Measurements from ENCODE around the gene PSMD5.

GRCh38 chr9:120856700-120857099 is 14.0 kb upstream of the PSMD5 start:
- no peak for TF ChIP-seq CTCF (IDR thresholded peaks at IDR 0.05; ENCODE audit: insufficient read depth, low read length, poor library complexity, severe bottlenecking)
- TF ChIP-seq EZH2phosphoT487 (conservative IDR thresholded peaks at IDR 0.05; ENCODE audit: low read length) = no peak

All from SU-DHL-6 (cell line).